Renal cortex interstitium (tissue), 11 donors: ENCODE results near the gene SLC4A2. TPM values are rescaled to one million over a fixed set of nuclear protein-coding genes. Genes with fewer than 3 reads are reported as not detected.

ENCODE experiments used
- DNase-seq, 11 donors: peaks; one replicate each; pipeline ENCODE4 v3.0.0-alpha.2; 2013; ENCODE audit warnings: low read depth in 9 of 11, low spot score in 4 of 11; ENCODE audit errors: extremely low read depth in 1 of 11
- polyA plus RNA-seq, 3 donors: library from polyadenylated mRNA; unstranded; fragments of 120-200 nt; gene quantifications; one replicate each; pipeline ENCODE4 v1.2.1, GENCODE V29; 2013; ENCODE audit not compliant: insufficient read length in 3 of 3

SLC4A2 gene
- polyA plus RNA-seq, 3 donors, result 75.9 to 120 (median 110) TPM

- no peak for DNase-seq
These were observed 58.2 kb downstream of the SLC4A2 start for GRCh38 chr7:151117565-151117964.

DNA sequence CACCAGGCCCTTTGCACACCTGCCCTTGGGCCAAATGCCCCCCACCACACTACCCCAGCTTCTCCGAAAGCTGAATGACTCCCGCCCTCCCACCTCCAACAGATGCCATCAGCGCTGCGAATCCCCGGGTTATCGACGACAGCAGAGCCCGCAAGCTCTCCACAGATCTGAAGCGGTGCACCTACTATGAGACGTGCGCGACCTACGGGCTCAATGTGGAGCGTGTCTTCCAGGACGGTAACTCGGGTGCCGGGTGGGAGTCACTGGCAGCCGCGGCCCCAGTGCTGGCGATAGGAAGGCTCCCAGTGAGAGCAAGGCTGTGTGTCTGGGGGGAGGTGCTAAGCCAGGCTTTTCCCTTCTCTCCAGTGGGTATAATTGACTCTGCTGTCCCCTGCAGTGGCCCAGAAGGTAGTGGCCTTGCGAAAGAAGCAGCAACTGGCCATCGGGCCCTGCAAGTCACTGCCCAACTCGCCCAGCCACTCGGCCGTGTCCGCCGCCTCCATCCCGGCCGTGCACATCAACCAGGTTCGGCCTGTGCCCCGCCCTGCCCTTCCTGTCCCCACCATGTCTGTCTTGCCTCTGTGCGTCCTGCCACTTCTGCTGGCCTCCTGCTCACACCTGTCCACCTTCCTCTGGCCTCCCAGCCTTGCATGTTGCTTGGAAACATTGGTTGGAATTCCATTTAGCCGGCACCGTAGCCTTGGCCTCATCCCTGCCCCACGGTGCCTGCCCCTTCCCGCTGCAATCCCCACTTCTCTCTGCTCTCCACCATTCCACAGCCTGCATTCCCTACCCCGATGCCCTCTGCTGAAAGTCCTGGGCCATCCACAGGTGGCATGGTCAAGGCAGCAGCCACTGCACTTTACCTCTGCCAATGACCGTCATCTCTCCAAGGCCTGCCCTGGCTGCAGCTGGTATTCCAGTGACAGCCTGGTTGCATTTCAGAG is 59.0 kb downstream of the SLC4A2 start:
- no peak for DNase-seq

- no peak for DNase-seq
These were observed 59.6 kb downstream of the SLC4A2 start for GRCh38 chr7:151119055-151119415.

GRCh38 chr7:151119902-151120301 is 60.5 kb downstream of the SLC4A2 start:
- DNase-seq, result peak in 1 of 11 donors; percentile 39

DNA sequence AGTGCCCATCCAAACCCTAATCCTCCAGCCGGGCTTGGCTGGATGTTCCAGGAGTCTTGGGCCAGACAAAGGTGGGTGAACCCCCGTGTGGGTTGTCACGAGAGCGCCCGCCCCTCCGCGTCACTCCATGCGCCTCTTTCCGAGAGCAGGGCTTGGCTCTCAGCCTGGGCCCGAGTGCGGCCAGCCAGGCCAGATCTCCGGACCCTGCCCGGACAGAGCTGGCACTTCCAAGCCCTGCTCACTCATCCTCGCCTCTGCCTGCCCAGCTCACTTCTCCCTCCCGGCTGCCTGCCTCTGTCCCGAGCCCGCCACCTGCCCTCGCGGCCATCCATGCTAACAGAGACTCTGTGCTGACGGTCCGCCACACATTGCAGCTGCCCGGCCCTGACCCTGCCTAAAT is 61.5 kb downstream of the SLC4A2 start:
- no peak for DNase-seq

GRCh38 chr7:151121380-151122170 is 62.2 kb downstream of the SLC4A2 start:
- no peak for DNase-seq

GRCh38 chr7:151122276-151122675 is 62.9 kb downstream of the SLC4A2 start:
- DNase-seq, result no peak

DNA sequence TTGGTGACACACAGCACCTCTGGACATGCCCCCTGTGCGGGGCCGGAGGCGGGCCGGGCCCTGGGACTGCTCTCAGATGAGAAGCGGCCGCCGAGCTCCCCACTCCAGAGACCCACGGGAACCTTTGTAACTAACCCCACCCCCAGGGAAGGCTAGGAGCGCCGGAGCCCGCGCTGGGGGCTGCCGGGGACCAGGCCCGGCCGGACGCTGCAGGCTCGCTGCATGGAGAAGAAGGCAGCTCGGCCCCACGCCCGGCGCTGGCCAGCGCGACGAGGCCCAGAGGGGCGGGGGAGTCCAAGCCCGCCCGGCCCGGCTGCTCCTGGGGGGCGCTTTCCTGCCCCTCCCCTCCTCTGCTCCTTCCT is 63.4 kb downstream of the SLC4A2 start:
- no peak for DNase-seq

GRCh38 chr7:151123158-151123821 is 63.9 kb downstream of the SLC4A2 start:
- no peak for DNase-seq

GRCh38 chr7:151123822-151124464 is 64.6 kb downstream of the SLC4A2 start:
- DNase-seq, result peak in 10 of 11 donors; percentile 69 to 83 (median 77)

- DNase-seq, result no peak
These were observed 65.1 kb downstream of the SLC4A2 start for GRCh38 chr7:151124481-151124880.

GRCh38 chr7:151124899-151125399 is 65.6 kb downstream of the SLC4A2 start:
- DNase-seq, result no peak

DNA sequence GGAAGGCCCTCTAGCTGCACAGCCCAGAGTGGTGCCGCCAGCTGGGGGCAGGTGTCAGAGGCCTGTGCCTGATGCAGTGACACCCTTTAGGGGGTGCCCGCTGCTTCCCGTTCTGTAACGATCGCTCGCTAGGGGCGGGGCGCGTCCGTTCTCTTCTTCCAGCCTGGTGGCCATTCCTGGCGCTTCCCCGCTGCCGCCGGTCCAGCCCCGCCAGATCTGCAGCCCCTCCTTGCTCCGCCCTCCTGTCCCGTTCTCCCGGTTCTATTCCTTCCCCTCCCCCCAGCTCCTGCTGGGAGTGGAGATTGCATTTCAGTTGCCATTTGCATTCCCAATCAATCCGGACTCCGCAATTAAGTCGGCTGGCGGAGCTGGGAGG is 66.1 kb downstream of the SLC4A2 start:
- no peak for DNase-seq

DNA sequence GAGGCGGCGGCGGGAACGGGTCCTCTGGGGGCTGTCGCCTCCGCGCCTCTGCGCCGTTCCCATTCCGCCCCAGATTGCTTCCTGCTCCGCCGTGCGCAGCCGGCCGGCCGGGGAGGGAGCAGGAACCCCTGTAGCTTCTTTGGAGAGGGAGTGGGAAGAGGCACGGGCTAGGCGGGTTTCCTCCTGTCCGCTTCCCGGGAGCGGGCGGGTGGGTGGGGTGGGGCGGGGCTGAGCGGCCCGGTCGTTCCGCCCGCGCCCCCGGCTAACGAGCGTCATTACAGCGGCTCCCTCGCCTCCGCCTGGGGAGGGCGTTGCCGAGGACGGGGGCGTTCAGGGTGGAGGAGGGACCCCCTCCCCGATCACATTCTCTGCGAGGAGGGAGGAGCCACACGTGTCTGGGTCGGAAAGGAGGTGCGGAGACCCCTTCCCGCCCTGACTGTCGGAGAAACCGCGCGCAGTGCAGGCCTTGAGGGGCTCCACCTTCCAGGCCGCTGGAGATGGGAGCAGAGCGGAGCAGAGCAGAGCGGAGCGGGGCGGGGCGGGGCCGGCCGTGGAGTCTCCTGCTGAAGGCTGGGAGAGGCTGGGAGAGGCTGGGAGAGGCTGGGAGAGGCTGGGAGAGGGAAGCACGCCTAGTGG is 66.6 kb downstream of the SLC4A2 start:
- DNase-seq, result no peak

Other genes with a start within 250 kb of the SLC4A2 start
- gene AOC1, start 207.1 kb upstream of the SLC4A2 start, polyA plus RNA-seq, result 10 to 100 TPM; 44.4 to 63.1 (median 51.1) TPM
- gene KCNH2, start 81.3 kb upstream of the SLC4A2 start, polyA plus RNA-seq, result 10 to 100 TPM; 13.6 to 21.8 (median 20.2) TPM
- gene NOS3, start 68.6 kb upstream of the SLC4A2 start, polyA plus RNA-seq, result 10 to 100 TPM in 2 of 3 donors, 1 to 10 TPM in 1; 7.7 to 14.4 (median 12.7) TPM
- gene ATG9B, start 35.1 kb upstream of the SLC4A2 start, polyA plus RNA-seq, result 1 to 10 TPM; 2.3 to 4.6 (median 4.2) TPM
- gene ABCB8, start 31.1 kb upstream of the SLC4A2 start, polyA plus RNA-seq, result 10 to 100 TPM; 19.3 to 32.5 (median 26.9) TPM
- gene ASIC3, start 11.1 kb upstream of the SLC4A2 start, polyA plus RNA-seq, result 1 to 10 TPM; 1.3 to 2.5 (median 2.3) TPM
- 10 to 100 TPM; 14.7 to 18.9 (median 17.3) TPM for gene CDK5, start 1.7 kb upstream of the SLC4A2 start, polyA plus RNA-seq
- gene FASTK, start 21.2 kb downstream of the SLC4A2 start, polyA plus RNA-seq, result 10 to 100 TPM; 50.6 to 75.0 (median 71.7) TPM
- gene TMUB1, start 23.9 kb downstream of the SLC4A2 start, polyA plus RNA-seq, result 10 to 100 TPM; 21.6 to 36.0 (median 34.5) TPM
- gene AGAP3, start 26.9 kb downstream of the SLC4A2 start, polyA plus RNA-seq, result 10 to 100 TPM; 53.8 to 75.3 (median 72.3) TPM
- under 1 TPM in 1 of 3 donors, not detected in 2; 0.19 TPM for gene GBX1, start 108.1 kb downstream of the SLC4A2 start, polyA plus RNA-seq
- not detected for gene ASB10, start 127.7 kb downstream of the SLC4A2 start, polyA plus RNA-seq
- not detected for gene H2BK1, start 150.9 kb downstream of the SLC4A2 start, polyA plus RNA-seq
- 10 to 100 TPM; 22.3 to 30.9 (median 30.8) TPM for gene ABCF2, start 167.6 kb downstream of the SLC4A2 start, polyA plus RNA-seq
- 10 to 100 TPM; 20.3 to 28.1 (median 25.9) TPM for gene CHPF2, start 172.9 kb downstream of the SLC4A2 start, polyA plus RNA-seq
- 10 to 100 TPM; 64.4 to 81.5 (median 72.8) TPM for gene SMARCD3, start 189.1 kb downstream of the SLC4A2 start, polyA plus RNA-seq